ENCODE data around the gene YWHAG. TPM values are rescaled to one million over a fixed set of nuclear protein-coding genes. Genes with fewer than 3 reads are reported as not detected.
"Not testable (repeated sequence)": the region's sequence is repeated elsewhere in the genome, so short reads cannot be mapped to it uniquely, and the experiment has no call there.

Gene YWHAG
- 100 and 148 TPM in 2 replicates for total RNA-seq (2014; rRNA removed; shearing (Covaris generic))

GRCh38 chr7:76358481-76359110, at the start of gene YWHAG:
YWHAG (minus strand) TSS chr7:76358991; CDS start chr7:76358808, 183 bp downstream.
- DNase-seq (ENCODE audit: low spot score) = peak; percentile 87

- no peak for DNase-seq (ENCODE audit: low spot score)
These were observed 49.4 kb upstream of the YWHAG start for GRCh38 chr7:76408121-76408560.

- no peak for DNase-seq (ENCODE audit: low spot score)
These were observed 48.9 kb upstream of the YWHAG start for GRCh38 chr7:76407718-76408117.

GRCh38 chr7:76405738-76406137, 46.9 kb upstream of the YWHAG start:
- DNase-seq (ENCODE audit: low spot score) = no peak

GRCh38 chr7:76403780-76404494, 45.1 kb upstream of the YWHAG start:
- DNase-seq (ENCODE audit: low spot score) = no peak

- DNase-seq (ENCODE audit: low spot score) = not testable (repeated sequence)
These were observed 44.3 kb upstream of the YWHAG start for GRCh38 chr7:76403097-76403496.

GRCh38 chr7:76400248-76400647, 41.5 kb upstream of the YWHAG start:
- DNase-seq (ENCODE audit: low spot score) = no peak

DNA sequence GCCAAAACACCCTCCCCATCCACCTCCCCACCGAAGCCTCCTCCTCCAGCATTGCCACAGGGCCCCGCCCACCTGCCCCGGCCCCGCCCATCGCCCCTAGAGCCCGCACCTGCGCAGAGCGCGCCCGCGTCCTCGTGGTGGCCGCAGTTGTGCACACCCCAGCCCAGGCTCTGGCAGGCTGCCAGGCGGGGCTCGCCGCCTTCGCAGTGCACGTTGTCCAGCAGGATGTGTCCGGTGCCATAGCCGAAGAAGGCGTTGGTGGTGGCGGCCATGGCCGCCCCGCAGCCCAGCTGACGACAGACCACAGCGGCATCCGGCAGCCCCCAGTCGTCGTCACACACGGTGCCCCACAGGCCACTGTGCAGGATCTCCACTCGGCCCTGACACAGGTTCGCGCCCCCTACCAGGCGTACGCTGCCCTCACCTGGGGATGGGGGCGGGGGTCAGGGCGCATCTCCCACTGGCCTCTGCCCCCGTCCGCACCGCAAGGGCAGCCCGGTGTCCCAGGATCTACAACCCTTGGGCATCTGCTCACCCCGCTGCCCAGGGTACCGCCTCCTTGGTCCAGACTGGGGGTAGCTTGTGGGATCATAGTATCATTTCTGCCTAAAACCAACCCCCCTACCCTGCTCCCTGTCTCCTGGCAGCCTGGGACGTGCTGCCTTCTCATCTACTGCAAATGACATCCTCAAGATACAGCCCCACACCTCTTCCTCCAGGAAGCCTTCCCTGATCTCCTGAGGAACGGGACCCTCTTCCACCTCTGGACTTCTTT, 38.8 kb upstream of the YWHAG start:
- no peak for DNase-seq (ENCODE audit: low spot score)

DNA sequence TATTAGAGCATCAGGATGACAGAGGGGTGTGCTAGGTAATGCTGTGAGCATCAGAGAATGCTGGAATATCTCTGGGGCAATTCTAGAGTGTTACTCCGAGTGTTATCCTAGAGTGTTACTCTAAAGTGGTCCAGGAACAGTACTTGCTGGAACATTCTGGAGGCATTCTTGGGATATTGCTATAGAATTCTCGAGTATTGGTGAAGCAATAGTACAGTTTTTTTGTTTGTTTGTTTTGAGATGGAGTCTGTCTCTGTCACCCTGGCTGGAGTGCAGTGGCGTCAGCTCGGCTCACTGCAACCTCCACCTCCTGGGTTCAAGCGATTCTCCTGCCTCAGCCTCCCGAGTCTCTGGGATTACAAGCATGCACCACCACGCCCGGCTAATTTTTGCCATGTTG, 38.1 kb upstream of the YWHAG start:
- no peak for DNase-seq (ENCODE audit: low spot score)

GRCh38 chr7:76395965-76396726, 37.4 kb upstream of the YWHAG start:
- no peak for DNase-seq (ENCODE audit: low spot score)

DNA sequence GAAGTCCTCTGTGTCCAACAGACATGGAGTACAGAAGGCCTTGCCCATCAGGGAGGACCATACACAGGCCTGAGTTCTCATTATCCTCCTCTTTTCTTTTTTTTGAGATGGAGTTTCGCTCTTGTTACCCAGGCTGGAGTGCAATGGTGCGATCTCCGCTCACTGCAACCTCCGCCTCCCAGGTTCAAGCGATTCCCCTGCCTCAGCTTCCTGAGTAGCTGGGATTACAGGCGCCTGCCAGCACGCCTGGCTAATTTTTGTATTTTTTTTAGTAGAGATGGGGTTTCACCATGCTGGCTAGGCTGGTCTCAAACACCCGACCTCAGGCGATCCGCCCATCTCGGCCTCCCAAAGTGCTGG, 36.8 kb upstream of the YWHAG start:
- not testable (repeated sequence) for DNase-seq (ENCODE audit: low spot score)

DNA sequence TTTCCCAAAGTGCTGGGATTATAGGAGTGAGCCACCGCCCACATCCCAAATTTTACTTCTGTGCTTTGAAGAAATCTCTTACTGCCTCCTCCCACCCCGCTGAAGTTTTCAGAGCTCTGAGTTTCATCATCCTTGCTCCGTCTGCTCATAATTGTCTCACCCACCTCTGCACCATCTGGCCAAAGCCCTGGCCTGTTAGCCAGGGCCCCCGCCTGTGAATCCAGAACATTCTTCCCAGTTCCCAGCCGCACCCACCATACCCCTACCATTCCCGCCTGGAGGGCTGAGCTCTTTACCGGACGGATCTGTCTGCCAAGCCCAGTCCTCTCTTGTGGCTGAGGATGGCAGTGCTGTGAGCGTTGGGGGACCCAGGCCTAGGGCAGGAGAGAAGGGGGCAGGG, 36.2 kb upstream of the YWHAG start:
- DNase-seq (ENCODE audit: low spot score) = no peak

- DNase-seq (ENCODE audit: low spot score) = peak; percentile 91
These were observed 34.6 kb upstream of the YWHAG start for GRCh38 chr7:76393116-76394031.

DNA sequence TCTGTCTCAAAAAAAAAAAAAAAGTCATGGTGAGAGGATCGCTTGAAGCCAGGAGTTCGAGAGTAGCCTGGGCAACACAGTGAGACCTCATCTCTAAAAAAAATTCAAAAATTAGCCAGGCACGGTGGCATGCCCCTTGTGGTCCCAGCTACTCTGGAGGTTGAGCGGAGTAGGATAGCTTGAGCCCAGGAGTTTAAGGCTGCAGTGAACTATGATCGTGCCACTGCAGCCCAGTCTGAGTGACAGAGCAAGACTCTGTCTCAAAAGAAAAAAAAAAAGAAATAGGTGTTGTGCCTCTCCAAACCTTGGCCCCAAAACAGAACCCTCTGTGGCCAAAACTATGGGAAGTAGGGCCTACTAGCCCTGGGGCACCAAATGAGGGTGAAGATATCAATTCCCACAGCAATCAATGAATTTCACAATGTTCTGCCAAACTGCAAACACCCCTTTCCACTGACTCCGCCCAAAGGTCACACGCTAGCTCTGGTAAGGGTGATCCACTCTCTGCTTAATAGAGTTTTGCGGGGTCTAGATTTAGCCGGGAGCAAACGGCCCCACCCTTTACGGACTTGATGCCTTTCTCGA, 33.8 kb upstream of the YWHAG start:
- no peak for DNase-seq (ENCODE audit: low spot score)

GRCh38 chr7:76390092-76390491, 31.3 kb upstream of the YWHAG start:
- no peak for DNase-seq (ENCODE audit: low spot score)

DNA sequence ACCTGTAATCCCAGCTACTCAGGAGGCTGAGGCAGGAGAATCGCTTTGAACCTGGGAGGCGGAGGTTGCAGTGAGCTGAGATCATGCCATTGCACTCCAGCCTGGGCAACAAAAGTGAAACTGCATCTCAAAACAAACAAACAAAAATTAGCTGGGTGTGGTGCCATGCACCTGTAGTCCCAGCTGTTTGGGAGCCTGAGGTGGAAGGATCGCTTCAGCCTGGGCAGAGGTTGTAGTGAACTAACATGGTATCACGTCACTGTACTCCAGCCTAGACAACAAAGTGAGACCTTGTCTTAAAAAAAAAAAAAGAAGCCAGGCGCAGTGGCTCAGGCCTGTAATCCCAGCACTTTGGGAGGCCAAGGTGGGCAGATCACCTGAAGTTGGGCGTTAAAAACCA, 29.0 kb upstream of the YWHAG start:
- DNase-seq (ENCODE audit: low spot score) = not testable (repeated sequence)

DNA sequence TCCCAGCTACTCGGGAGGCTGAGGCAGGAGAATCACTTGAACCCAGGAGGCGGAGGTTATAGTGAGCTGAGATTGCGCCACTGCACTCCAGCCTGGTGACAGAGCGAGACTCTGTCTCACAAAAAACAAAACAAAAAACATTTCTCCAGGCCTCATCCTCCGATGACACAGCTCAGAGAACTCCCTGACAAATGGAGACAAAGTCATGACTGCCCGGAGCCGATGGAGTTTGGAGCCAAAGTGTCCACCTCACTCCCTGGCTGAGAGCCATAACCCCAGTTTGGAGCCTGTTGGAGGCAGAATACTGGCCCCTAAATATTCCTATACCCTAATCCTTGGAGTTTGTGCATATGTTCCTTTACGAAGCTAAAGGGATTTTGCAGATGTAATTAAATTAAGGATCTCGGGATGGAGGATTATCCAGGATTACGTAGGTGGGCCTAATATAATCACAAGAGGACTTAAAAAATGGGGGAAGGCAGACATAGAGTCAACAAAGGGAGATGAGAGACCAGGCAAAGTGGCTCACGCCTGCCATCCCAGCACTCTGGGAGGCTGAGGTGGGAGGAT, 28.0 kb upstream of the YWHAG start:
- no peak for DNase-seq (ENCODE audit: low spot score)

DNA sequence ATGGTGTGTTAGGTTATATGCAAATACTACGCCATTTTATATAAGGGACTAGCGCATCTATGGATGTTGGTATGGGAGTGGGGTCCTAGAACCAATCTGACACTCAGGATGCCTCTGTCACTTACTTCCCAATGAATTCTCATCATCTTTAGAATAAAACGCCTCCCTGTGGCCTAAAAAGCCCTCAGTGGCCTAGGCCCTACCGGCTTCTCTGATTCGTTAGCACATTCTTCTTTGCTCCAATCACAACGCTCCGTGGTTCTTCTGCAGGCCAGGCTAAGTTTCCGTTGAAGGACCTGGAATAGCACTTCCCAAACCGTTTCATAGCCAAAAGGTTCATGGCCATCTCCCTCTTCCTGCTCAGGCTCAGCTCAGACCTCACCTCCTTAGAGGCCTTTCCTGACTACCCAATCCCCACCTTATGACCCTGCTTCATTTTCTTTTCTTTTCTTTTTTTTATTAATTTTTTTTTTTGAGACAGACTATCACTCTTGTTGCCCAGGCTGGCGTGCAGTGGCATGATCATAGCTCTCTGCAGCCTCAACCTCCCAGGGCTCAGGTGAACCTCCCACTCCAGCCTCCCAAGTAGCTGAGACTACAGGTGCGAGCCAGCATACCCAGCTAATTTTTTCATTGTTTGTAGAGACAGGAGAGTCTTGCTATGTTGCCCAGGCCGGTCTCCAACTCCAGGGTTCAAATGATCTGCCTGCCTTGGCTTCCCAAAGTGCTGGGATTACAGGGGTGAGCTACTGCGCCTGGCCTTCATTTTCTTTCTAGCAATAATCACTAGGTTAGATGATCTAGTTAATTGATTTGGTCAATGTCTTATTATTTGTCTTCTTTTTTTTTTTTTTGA, 24.5 kb upstream of the YWHAG start:
- peak; percentile 57 for DNase-seq (ENCODE audit: low spot score)

- DNase-seq (ENCODE audit: low spot score) = no peak
These were observed 23.0 kb upstream of the YWHAG start for GRCh38 chr7:76381814-76382213.
